ENCODE data around the gene MYO19.

Gene MYO19

DNA sequence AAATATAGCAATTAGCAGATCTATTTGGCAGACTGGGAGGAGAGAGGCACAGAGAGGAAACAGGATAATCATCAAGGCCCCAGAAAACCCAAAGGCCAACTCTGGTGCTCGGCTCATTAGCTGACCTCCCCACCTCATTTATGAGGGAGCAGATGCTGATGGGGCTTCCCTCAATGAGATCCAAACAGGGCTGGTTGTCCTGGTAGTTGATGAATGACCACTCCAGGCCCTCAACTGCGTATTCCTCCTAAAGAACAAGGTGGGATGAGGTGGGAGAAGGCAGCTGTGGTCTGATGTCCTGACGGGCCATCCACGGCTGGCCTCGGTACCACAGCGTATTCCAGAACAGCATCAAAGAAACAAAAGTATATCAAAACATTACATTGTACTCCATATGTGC, 27.4 kb downstream of the MYO19 start:
- Histone ChIP-seq H3K36me3 (ENCODE audit: control insufficient read depth, insufficient read depth, low read length, severe bottlenecking) (peaks cover 58% of the 10 kb centered on the region), H3K9me3 (ENCODE audit: control insufficient read depth, low read length) (no peaks in the 10 kb centered on the region), H3K4me3 (ENCODE audit: low read length) (no peak overlapping the region), H3K9ac (ENCODE audit: low read length) (no peak overlapping the region), H3K4me1 (ENCODE audit: control insufficient read depth, insufficient read depth, low read length) (no peaks in the 10 kb centered on the region), H3K27me3 (replicated peaks; ENCODE audit: control insufficient read depth, insufficient read depth, low read length) (no peaks in the 10 kb centered on the region)
- no peak for DNase-seq (ENCODE audit: low read depth)

DNA sequence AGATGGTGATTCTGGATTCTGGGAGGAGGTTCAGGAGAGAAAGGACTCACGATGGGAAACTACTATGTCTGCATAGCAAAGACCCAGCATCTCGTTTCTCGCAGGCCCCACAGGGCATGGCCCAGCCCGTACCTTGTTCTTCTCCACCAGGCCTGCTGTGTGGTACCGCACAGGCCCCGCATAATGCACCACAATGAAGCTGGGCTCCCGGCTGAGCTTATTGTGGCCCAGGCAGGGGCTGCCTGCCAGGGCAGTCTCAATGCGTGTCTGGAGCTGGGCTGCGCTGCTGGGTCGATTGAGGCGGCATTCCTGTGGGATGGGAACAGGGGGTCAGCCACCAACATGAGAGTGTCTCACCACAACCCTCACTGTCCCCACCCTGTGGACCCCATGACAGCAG, 27.8 kb downstream of the MYO19 start:
- Histone ChIP-seq H3K9ac (ENCODE audit: low read length) (no peak overlapping the region), H3K4me1 (ENCODE audit: control insufficient read depth, insufficient read depth, low read length) (no peaks in the 10 kb centered on the region), H3K27me3 (replicated peaks; ENCODE audit: control insufficient read depth, insufficient read depth, low read length) (no peaks in the 10 kb centered on the region), H3K36me3 (ENCODE audit: control insufficient read depth, insufficient read depth, low read length, severe bottlenecking) (peaks cover 58% of the 10 kb centered on the region), H3K9me3 (ENCODE audit: control insufficient read depth, low read length) (no peaks in the 10 kb centered on the region), H3K4me3 (ENCODE audit: low read length) (no peak overlapping the region)
- DNase-seq (ENCODE audit: low read depth) = no peak

DNA sequence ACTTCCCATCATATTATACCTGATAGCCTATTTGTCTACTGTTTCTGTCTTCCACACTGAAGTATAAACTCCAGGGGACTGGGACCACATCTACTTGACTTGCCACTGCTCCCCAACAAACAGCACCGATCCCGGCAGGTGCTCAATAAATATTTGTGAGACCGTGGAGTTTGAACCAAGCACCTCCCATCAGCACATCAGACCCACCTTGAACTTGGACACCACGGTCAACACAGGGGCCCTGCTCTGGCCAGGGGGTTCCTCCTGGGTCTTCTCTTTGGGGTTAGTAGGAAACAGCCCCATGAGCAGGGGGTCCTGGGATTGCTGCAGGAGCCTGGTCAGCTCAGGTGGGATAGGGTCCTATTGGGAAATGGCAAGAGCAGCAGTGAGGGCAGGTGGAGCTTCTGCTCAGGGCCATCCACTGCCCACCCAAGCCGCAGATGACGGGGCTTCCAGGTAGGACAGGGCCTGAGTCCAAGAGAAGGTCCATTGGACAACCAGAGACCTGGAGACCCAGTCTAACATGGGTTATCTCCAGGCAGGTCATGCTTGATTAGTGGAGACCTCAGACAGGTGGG, 28.3 kb downstream of the MYO19 start:
- no peak for DNase-seq (ENCODE audit: low read depth)
- Histone ChIP-seq H3K36me3 (ENCODE audit: control insufficient read depth, insufficient read depth, low read length, severe bottlenecking) (peaks cover 58% of the 10 kb centered on the region), H3K4me1 (ENCODE audit: control insufficient read depth, insufficient read depth, low read length) (no peaks in the 10 kb centered on the region), H3K9ac (ENCODE audit: low read length) (no peak overlapping the region), H3K4me3 (ENCODE audit: low read length) (no peak overlapping the region), H3K27me3 (replicated peaks; ENCODE audit: control insufficient read depth, insufficient read depth, low read length) (no peaks in the 10 kb centered on the region), H3K9me3 (ENCODE audit: control insufficient read depth, low read length) (no peaks in the 10 kb centered on the region)

DNA sequence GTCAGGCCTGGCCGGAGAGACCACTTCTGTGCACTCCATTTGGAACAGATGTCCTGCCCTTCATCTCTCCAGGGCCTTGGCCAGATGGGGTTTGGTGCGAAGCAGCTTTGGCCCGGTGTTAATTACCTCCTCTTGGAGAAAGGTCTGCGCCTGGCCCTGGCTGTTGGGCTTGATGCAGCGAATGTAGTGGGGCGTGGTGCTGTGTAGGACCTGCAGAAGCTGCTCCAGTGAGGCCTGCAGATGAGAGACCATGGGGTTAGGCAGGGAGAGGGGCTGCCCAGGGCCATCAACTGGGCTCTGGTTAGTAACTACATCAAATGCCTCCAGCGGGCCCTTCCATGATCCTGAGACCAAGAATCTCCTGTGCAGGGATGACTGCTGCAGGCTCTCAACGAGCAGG, 29.5 kb downstream of the MYO19 start:
- no peak overlapping the region for H3K4me3 ChIP-seq (ENCODE audit: low read length)
- H3K9ac ChIP-seq (ENCODE audit: low read length) = no peak overlapping the region
- no peaks in the 10 kb centered on the region for H3K27me3 ChIP-seq (replicated peaks; ENCODE audit: control insufficient read depth, insufficient read depth, low read length)
- peaks cover 64% of the 10 kb centered on the region for H3K36me3 ChIP-seq (ENCODE audit: control insufficient read depth, insufficient read depth, low read length, severe bottlenecking)
- H3K4me1 ChIP-seq (ENCODE audit: control insufficient read depth, insufficient read depth, low read length) = no peaks in the 10 kb centered on the region
- no peaks in the 10 kb centered on the region for H3K9me3 ChIP-seq (ENCODE audit: control insufficient read depth, low read length)
- DNase-seq (ENCODE audit: low read depth) = no peak

DNA sequence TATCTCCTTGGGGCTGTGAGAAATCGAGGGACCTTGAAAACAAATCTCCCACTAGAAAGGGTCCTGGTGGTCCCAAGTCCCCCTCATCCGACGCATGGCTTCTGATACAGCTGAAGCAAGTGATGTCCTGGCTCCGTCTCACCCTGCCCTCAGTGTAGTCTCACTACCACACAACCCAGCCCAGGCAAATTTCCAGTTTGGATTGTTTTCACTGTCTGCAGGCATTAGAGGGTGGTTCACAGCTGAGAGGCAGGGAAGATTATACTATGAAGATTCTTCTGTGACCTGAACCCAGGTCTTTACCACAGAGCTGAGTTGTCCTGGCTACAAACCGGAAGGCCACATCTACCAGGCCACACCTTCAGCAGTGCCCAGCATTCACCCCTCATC, 30.5 kb downstream of the MYO19 start:
- H3K9ac ChIP-seq (ENCODE audit: low read length) = no peak overlapping the region
- peaks cover 67% of the 10 kb centered on the region for H3K36me3 ChIP-seq (ENCODE audit: control insufficient read depth, insufficient read depth, low read length, severe bottlenecking)
- no peaks in the 10 kb centered on the region for H3K9me3 ChIP-seq (ENCODE audit: control insufficient read depth, low read length)
- no peak overlapping the region for H3K4me3 ChIP-seq (ENCODE audit: low read length)
- H3K27me3 ChIP-seq (replicated peaks; ENCODE audit: control insufficient read depth, insufficient read depth, low read length) = no peaks in the 10 kb centered on the region
- peaks cover 4% of the 10 kb centered on the region for H3K4me1 ChIP-seq (ENCODE audit: control insufficient read depth, insufficient read depth, low read length)
- no peak for DNase-seq (ENCODE audit: low read depth)

DNA sequence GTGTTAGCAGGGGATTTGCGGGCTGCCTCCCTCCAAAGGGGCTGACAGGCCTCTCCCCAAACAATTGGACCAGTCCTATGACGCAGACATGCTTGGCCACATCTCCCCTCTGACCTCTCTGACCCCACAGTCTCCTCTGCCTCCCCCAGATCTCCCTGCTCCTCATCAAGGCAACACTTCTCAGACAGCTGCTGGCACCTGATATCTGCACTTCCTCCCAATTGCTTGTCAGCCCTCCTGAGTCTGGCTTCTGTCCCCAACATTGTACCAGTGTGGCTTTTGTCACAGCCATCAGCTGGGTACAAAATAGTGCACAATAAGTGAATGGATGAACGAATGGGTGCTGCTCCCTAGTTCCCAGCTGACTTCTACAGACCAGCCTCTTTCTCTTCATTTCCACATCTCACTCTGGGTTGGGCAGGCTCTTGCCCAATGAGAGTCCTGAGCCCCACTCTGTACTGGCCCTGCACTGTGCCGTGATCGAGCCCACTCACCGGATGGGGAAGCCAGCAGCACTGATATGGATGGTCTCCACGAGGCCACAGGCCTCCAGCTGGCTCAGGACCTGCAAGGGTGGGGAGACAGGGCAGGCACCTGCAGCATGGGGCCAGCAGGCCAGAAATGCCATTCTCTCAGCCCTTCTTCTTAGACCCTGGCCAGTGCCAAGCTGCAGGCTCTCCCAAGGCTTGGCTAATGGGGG, 31.1 kb downstream of the MYO19 start:
- no peak for DNase-seq (ENCODE audit: low read depth)
- Histone ChIP-seq H3K9ac (ENCODE audit: low read length) (no peak overlapping the region), H3K4me3 (ENCODE audit: low read length) (no peak overlapping the region), H3K27me3 (replicated peaks; ENCODE audit: control insufficient read depth, insufficient read depth, low read length) (no peaks in the 10 kb centered on the region), H3K9me3 (ENCODE audit: control insufficient read depth, low read length) (no peaks in the 10 kb centered on the region), H3K4me1 (ENCODE audit: control insufficient read depth, insufficient read depth, low read length) (peaks cover 6% of the 10 kb centered on the region), H3K36me3 (ENCODE audit: control insufficient read depth, insufficient read depth, low read length, severe bottlenecking) (peaks cover 69% of the 10 kb centered on the region)

DNA sequence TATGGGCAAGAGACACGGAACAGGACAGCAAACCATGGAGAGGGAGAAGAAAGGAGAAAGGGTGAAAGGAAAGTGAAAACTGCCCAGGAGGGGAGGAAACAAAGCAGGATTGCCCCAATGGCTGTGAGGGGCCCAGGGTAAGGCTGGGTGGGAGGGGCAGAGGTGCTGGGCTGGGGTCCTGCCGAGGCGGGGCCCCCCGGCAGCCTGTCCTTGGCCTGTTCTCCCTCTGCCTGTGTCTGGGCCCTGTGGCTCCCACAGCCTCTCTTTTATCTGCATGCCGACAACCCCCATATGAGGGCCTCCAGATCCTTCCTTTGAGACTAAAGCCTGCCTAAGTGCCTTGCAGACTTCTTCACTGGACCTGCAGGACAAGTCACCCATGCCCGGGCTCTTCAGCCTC, 32.7 kb downstream of the MYO19 start:
- Histone ChIP-seq H3K36me3 (ENCODE audit: control insufficient read depth, insufficient read depth, low read length, severe bottlenecking) (peaks cover 70% of the 10 kb centered on the region), H3K4me1 (ENCODE audit: control insufficient read depth, insufficient read depth, low read length) (peaks cover 11% of the 10 kb centered on the region), H3K9ac (ENCODE audit: low read length) (no peak overlapping the region), H3K9me3 (ENCODE audit: control insufficient read depth, low read length) (no peaks in the 10 kb centered on the region), H3K27me3 (replicated peaks; ENCODE audit: control insufficient read depth, insufficient read depth, low read length) (no peaks in the 10 kb centered on the region), H3K4me3 (ENCODE audit: low read length) (no peak overlapping the region)
- DNase-seq (ENCODE audit: low read depth) = no peak

DNA sequence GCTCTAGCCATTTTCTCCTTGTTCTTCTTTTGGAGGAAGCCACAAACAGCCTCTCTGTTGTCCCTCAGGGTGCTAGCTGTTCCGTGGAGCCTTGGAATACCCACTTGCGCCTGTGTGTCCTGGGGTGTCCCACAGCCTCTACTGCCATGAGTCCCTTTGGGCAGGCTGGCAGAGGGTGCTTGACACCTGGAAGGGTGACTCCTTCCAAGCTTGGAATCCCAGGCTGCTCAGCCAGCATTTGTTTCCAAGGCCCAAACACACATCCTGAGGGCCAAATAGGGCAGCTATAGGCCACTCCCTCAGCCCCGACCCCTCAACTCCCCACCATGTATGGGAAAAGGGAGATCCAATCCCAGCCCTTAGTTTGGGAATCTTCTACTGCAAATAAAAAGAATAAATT, 33.3 kb downstream of the MYO19 start:
- H3K9me3 ChIP-seq (ENCODE audit: control insufficient read depth, low read length) = no peaks in the 10 kb centered on the region
- H3K27me3 ChIP-seq (replicated peaks; ENCODE audit: control insufficient read depth, insufficient read depth, low read length) = no peaks in the 10 kb centered on the region
- peaks cover 16% of the 10 kb centered on the region for H3K4me1 ChIP-seq (ENCODE audit: control insufficient read depth, insufficient read depth, low read length)
- peaks cover 75% of the 10 kb centered on the region for H3K36me3 ChIP-seq (ENCODE audit: control insufficient read depth, insufficient read depth, low read length, severe bottlenecking)
- H3K4me3 ChIP-seq (ENCODE audit: low read length) = no peak overlapping the region
- H3K9ac ChIP-seq (ENCODE audit: low read length) = no peak overlapping the region
- no peak for DNase-seq (ENCODE audit: low read depth)

DNA sequence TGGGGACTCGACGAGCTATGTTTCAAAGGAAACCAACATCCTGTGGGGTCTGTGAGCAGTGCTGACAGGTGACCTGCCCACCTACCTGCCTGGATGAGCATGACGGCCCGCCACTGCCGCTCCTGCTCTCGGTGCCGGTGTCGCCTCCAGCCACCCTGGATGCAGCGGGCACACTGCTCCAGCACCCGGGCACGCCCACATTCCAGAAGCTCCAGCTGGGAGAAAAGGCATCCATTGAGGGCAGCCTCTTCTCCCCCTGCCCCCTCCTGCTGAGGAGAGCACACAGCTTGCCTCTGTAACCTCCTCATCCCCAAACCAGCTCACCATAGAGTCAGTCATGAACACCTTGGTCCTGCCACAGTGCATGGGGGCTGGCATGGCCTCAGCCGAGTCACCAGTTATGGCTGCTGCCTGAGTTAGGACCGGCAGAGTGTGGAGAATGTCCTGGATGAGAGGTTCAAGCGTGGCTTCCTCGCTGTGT, 33.9 kb downstream of the MYO19 start:
- Histone ChIP-seq H3K36me3 (ENCODE audit: control insufficient read depth, insufficient read depth, low read length, severe bottlenecking) (peaks cover 76% of the 10 kb centered on the region), H3K27me3 (replicated peaks; ENCODE audit: control insufficient read depth, insufficient read depth, low read length) (no peaks in the 10 kb centered on the region), H3K9ac (ENCODE audit: low read length) (no peak overlapping the region), H3K9me3 (ENCODE audit: control insufficient read depth, low read length) (no peaks in the 10 kb centered on the region), H3K4me1 (ENCODE audit: control insufficient read depth, insufficient read depth, low read length) (peaks cover 20% of the 10 kb centered on the region), H3K4me3 (ENCODE audit: low read length) (no peak overlapping the region)
- DNase-seq (ENCODE audit: low read depth) = no peak

DNA sequence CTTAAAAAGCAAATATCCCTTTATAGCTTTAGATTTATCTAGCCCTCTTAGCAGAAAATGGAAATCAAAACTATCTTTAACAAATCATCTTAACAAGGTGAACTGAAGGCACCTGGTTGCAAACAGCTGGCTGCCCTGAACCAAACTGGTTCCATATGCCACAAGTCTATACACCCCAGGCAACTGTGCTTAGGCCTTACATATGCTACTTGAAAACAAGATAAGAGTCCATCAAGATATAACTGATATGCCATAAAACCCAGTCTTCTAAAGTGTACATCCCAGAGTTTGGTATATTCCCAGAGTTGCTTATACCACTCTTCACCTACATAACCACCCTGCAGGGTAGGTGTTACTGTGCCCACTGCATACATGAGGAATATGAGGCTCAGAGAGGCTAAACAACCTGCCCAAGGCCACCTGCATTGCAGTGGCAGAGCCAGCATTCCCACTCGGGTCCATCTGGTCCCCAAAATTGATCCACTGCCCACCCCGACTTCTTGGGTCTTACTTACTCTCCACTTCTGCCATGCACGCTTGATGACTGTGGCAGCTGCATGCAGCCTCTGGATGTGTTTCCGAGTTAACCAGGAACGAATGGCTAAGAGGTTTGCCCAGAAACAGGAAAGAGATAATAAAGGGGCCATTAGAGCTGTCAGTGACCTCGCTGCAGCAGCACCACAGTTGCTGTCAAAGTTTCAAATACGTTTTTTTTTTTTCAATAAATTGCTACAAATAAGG, 35.9 kb downstream of the MYO19 start:
- H3K27me3 ChIP-seq (replicated peaks; ENCODE audit: control insufficient read depth, insufficient read depth, low read length) = no peaks in the 10 kb centered on the region
- H3K9me3 ChIP-seq (ENCODE audit: control insufficient read depth, low read length) = no peaks in the 10 kb centered on the region
- peaks cover 77% of the 10 kb centered on the region for H3K36me3 ChIP-seq (ENCODE audit: control insufficient read depth, insufficient read depth, low read length, severe bottlenecking)
- DNase-seq (ENCODE audit: low read depth) = no peak
- peaks cover 20% of the 10 kb centered on the region for H3K4me1 ChIP-seq (ENCODE audit: control insufficient read depth, insufficient read depth, low read length)
- no peak overlapping the region for H3K4me3 ChIP-seq (ENCODE audit: low read length)
- no peak overlapping the region for H3K9ac ChIP-seq (ENCODE audit: low read length)

DNA sequence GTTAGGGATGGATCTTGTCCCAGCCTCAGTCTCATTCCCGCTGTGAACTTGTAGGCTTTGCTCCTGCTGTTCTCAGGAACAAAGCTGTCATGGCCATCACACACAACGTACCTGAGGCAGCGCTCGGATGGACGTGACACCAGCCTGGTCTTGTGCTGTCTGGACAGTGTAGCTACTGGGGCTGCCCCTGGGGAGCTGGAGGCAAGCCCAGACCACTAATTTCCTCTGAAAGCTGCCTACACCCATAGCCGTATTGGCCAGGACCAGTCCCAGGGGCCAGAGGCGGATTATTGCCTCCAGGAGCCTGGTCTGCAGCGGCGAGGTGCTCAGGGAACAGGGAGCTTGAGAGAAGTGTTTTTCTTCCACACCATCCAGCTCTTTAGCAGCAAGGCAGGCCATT, 36.5 kb downstream of the MYO19 start:
- Histone ChIP-seq H3K27me3 (replicated peaks; ENCODE audit: control insufficient read depth, insufficient read depth, low read length) (no peaks in the 10 kb centered on the region), H3K9ac (ENCODE audit: low read length) (no peak overlapping the region), H3K9me3 (ENCODE audit: control insufficient read depth, low read length) (no peaks in the 10 kb centered on the region), H3K36me3 (ENCODE audit: control insufficient read depth, insufficient read depth, low read length, severe bottlenecking) (peaks cover 77% of the 10 kb centered on the region), H3K4me3 (ENCODE audit: low read length) (no peak overlapping the region), H3K4me1 (ENCODE audit: control insufficient read depth, insufficient read depth, low read length) (peaks cover 20% of the 10 kb centered on the region)
- DNase-seq (ENCODE audit: low read depth) = no peak
